Suprapubic skin (tissue), 3 donors: Measurements from ENCODE around the gene ZCCHC24.

Experiments
- POLR2A ChIP-seq, 2 donors: fragments of 450-650 bp; IDR thresholded peaks; one replicate each; pipeline ENCODE4 v1.6.1; 2017; ENCODE audit warnings: antibody characterized with exemption in 2 of 2, mild to moderate bottlenecking in 2 of 2, moderate library complexity in 2 of 2
- TF ChIP-seq, protein P1 (sequence below), 2 donors: fragments of 200-600 bp in 1 of 2; fragments of 450-650 bp in 1 of 2; sonication (generic) in 1 of 2; IDR thresholded peaks; one replicate each; pipeline ENCODE4 v1.5.1; 2016 to 2019; ENCODE audit warnings: antibody characterized with exemption in 2 of 2, mild to moderate bottlenecking in 1 of 2, moderate library complexity in 1 of 2

DNA sequence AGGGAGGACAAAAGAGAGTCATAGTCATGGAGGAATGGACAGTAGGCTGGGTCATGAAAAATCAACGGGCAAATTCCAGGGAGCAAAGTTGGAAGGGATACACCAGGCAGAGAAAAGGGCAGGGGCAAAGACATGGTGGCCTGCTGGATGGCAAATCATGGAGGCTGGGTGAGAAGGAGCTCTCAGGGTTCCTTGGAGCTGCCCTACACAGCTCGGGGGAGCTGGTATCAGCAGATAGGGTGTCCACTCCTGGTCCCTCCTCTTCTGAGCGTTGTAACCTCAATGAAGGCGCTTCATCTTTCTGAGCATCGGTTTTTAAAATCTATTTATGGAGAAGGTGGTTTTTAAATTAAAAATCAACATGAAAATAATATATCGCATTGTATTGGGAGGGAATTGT, 39.1 kb upstream of the ZCCHC24 start:
- TF ChIP-seq, protein P1, sequence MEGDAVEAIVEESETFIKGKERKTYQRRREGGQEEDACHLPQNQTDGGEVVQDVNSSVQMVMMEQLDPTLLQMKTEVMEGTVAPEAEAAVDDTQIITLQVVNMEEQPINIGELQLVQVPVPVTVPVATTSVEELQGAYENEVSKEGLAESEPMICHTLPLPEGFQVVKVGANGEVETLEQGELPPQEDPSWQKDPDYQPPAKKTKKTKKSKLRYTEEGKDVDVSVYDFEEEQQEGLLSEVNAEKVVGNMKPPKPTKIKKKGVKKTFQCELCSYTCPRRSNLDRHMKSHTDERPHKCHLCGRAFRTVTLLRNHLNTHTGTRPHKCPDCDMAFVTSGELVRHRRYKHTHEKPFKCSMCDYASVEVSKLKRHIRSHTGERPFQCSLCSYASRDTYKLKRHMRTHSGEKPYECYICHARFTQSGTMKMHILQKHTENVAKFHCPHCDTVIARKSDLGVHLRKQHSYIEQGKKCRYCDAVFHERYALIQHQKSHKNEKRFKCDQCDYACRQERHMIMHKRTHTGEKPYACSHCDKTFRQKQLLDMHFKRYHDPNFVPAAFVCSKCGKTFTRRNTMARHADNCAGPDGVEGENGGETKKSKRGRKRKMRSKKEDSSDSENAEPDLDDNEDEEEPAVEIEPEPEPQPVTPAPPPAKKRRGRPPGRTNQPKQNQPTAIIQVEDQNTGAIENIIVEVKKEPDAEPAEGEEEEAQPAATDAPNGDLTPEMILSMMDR (IDR thresholded peaks at IDR 0.05): no peak
- no peak for TF ChIP-seq POLR2A (IDR thresholded peaks at IDR 0.05)
